Loucy (cell line): ENCODE results near the gene FUT4.

Source experiments
- CTCF ChIP-seq: fragments of 200-600 bp; sonication (generic); conservative IDR thresholded peaks from 2 replicates; pipeline ENCODE4 v1.5.1; 2014; ENCODE audit warnings: mild to moderate bottlenecking, antibody characterized with exemption, low read length
- EZH2phosphoT487 ChIP-seq: fragments of 200-600 bp; IDR thresholded peaks from 2 replicates; pipeline ENCODE4 v1.6.1; 2018; ENCODE audit warnings: antibody characterized with exemption, mild to moderate bottlenecking, moderate library complexity, borderline replicate concordance

GRCh38 chr11:94511932-94512781 lies 31.6 kb upstream of the FUT4 start, which contains the start of gene C11orf97:
- TF ChIP-seq CTCF (no peak), EZH2phosphoT487 (no peak)
